Left renal pelvis (tissue), 4 donors: ENCODE measurements around the gene NOTO. TPM values are rescaled to one million over a fixed set of nuclear protein-coding genes. Genes with fewer than 3 reads are reported as not detected.

ENCODE experiments used
- DNase-seq, 4 donors: peaks; one replicate each; pipeline ENCODE4 v3.0.0-alpha.2; 2013; ENCODE audit warnings: low read depth in 4 of 4, low spot score in 3 of 4
- polyA plus RNA-seq, 4 donors: library from polyadenylated mRNA; unstranded; fragments of 120-200 nt; gene quantifications; one replicate each; pipeline ENCODE4 v1.2.1, GENCODE V29; 2013; ENCODE audit not compliant: insufficient read length in 4 of 4

Gene NOTO
- polyA plus RNA-seq, 4 donors: 0.04 to 0.14 (median 0.10) TPM; not detected in 1

- no peak for DNase-seq
These were observed 53.7 kb downstream of the NOTO start for GRCh38 chr2:73255907-73256617.

GRCh38 chr2:73256618-73256922 lies 54.2 kb downstream of the NOTO start:
- DNase-seq: no peak

GRCh38 chr2:73257021-73257420 lies 54.6 kb downstream of the NOTO start:
- DNase-seq: no peak

GRCh38 chr2:73257425-73258125 lies 55.2 kb downstream of the NOTO start:
- no peak for DNase-seq

- DNase-seq: no peak
These were observed 56.0 kb downstream of the NOTO start for GRCh38 chr2:73258186-73258912.

GRCh38 chr2:73258913-73259215 lies 56.5 kb downstream of the NOTO start:
- DNase-seq: no peak

- DNase-seq: no peak
These were observed 56.9 kb downstream of the NOTO start for GRCh38 chr2:73259276-73259675.

- no peak for DNase-seq
These were observed 57.4 kb downstream of the NOTO start for GRCh38 chr2:73259704-73260337.

- DNase-seq: no peak
These were observed 58.1 kb downstream of the NOTO start for GRCh38 chr2:73260338-73260984.

Other genes with a start within 250 kb of the NOTO start
- 10 to 100 TPM in 3 of 4 donors, 1 to 10 TPM in 1; 8.6 to 32.0 (median 23.4) TPM for gene SFXN5, start 130.9 kb upstream of the NOTO start, polyA plus RNA-seq
- 10 to 100 TPM; 15.6 to 48.1 (median 40.2) TPM for gene RAB11FIP5, start 89.6 kb upstream of the NOTO start, polyA plus RNA-seq
- gene SMYD5, start 11.7 kb downstream of the NOTO start, polyA plus RNA-seq: 10 to 100 TPM; 28.9 to 36.4 (median 33.6) TPM
- gene PRADC1, start 30.7 kb downstream of the NOTO start, polyA plus RNA-seq: 10 to 100 TPM; 12.1 to 17.4 (median 13.1) TPM
- gene CCT7, start 31.7 kb downstream of the NOTO start, polyA plus RNA-seq: 100 to 1,000 TPM; 170 to 273 (median 251) TPM
- 1 to 10 TPM; 1.1 to 2.7 (median 1.8) TPM for gene FBXO41, start 81.9 kb downstream of the NOTO start, polyA plus RNA-seq
- under 1 TPM in 1 of 4 donors, not detected in 3; 0.15 TPM for gene EGR4, start 91.0 kb downstream of the NOTO start, polyA plus RNA-seq
- gene ALMS1, start 183.3 kb downstream of the NOTO start, polyA plus RNA-seq: 10 to 100 TPM; 29.2 to 40.7 (median 37.5) TPM